GM23338 (cell line): ENCODE data around the gene GIMAP7. TPM values are rescaled to one million over a fixed set of nuclear protein-coding genes. Genes with fewer than 3 reads are reported as not detected.

ENCODE experiments used
- CREB1 ChIP-seq: fragments of 250-450 bp; sonication (Bioruptor Pico); IDR thresholded peaks from 2 replicates; pipeline ENCODE4 v1.5.0; 2020; ENCODE audit warnings: low read depth, mild to moderate bottlenecking, moderate library complexity
- ETS1 ChIP-seq: IDR thresholded peaks from 2 replicates; pipeline ENCODE4 v1.6.1; 2016; ENCODE audit warnings: antibody characterized with exemption
- NANOG ChIP-seq: IDR thresholded peaks from 2 replicates; pipeline ENCODE4 v1.6.1; 2016; ENCODE audit warnings: antibody characterized with exemption, borderline replicate concordance
- POLR2AphosphoS5 ChIP-seq: IDR thresholded peaks from 2 replicates; pipeline ENCODE4 v1.6.1; 2016; ENCODE audit warnings: antibody characterized with exemption, low read depth
- REST ChIP-seq: IDR thresholded peaks from one replicate; pipeline ENCODE4 v1.6.1; 2018; ENCODE audit warnings: antibody characterized with exemption; ENCODE audit not compliant: unreplicated experiment
- polyA plus RNA-seq: library from polyadenylated mRNA; unstranded; fragments of >200 nt; fragmentation: Nextera tagmentation; extraction: Ambion mirVana; gene quantifications from 2 replicates; pipeline ENCODE4 v1.2.1, GENCODE V29; 2016
- total RNA-seq: library from RNA; depleted of rRNA; stranded (reverse); fragments of >200 nt; shearing (Covaris generic); gene quantifications from 2 replicates; pipeline ENCODE4 v1.2.3, GENCODE V29; 2014; rRNA removed
- TF ChIP-seq, protein P1 (sequence below), 2 experiments: fragments of 200-600 bp in 1 of 2; sonication (generic) in 1 of 2; conservative IDR thresholded peaks; 2 replicates each; pipeline versions ENCODE4 v1.5.1 to v1.6.1; 2016 to 2017; ENCODE audit warnings: antibody characterized with exemption in 2 of 2, low read depth in 2 of 2, mild to moderate bottlenecking in 2 of 2, moderate library complexity in 1 of 2

GIMAP7 gene
- total and polyA plus RNA-seq, 2 experiments from 2014 or later: not detected

DNA sequence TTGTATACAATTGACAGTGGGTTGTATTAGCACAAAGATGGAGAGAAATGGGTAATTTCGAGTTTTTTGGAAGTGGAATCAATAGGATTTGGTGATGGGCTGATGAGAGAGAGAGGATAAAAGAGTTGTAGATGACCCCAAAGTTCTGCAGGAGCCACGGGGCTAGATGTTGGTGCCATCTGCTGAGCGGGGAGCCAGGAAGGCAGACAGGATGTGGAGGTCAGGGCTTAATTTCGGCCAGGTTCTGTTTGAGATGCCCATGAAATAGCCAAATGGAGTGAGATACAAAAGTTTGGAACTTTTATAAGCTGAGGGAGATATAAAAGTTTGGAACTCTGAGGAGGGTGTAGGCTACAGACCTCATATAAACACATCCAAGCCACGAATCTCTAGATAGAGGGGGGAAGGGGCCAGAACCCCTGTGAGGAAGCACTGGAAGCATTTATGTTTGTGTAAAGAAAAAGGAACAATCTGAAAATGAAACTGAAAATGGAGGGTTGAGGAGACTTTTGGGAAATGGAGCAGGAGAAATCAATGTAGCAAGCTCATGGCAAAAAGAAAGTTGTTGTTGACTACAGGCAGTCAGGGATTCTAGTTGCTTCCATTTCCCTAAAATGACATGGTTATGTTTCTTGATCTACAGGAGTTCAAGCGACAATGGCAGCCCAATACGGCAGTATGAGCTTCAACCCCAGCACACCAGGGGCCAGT is 54.7 kb downstream of the GIMAP7 start (continued):
- TF ChIP-seq, protein P1, sequence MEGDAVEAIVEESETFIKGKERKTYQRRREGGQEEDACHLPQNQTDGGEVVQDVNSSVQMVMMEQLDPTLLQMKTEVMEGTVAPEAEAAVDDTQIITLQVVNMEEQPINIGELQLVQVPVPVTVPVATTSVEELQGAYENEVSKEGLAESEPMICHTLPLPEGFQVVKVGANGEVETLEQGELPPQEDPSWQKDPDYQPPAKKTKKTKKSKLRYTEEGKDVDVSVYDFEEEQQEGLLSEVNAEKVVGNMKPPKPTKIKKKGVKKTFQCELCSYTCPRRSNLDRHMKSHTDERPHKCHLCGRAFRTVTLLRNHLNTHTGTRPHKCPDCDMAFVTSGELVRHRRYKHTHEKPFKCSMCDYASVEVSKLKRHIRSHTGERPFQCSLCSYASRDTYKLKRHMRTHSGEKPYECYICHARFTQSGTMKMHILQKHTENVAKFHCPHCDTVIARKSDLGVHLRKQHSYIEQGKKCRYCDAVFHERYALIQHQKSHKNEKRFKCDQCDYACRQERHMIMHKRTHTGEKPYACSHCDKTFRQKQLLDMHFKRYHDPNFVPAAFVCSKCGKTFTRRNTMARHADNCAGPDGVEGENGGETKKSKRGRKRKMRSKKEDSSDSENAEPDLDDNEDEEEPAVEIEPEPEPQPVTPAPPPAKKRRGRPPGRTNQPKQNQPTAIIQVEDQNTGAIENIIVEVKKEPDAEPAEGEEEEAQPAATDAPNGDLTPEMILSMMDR (conservative IDR thresholded peaks at IDR 0.05; ENCODE audit: low read depth in 2 of 2): no peak
- TF ChIP-seq CREB1 (no peak), REST (no peak), ETS1 (no peak), POLR2AphosphoS5 (no peak), NANOG (no peak)

Other genes starting within 250 kb of the GIMAP7 start
- 67.6 and 75.2 TPM in 2 replicates for gene LRRC61, start 191.5 kb upstream of the GIMAP7 start, total RNA-seq
- 29.7 and 34.7 TPM in 2 replicates for gene LRRC61, start 191.5 kb upstream of the GIMAP7 start, polyA plus RNA-seq
- gene ACTR3C, start 191.3 kb upstream of the GIMAP7 start, total RNA-seq: 1.5 and 5.8 TPM in 2 replicates
- 1.8 and 3.5 TPM in 2 replicates for gene ACTR3C, start 191.3 kb upstream of the GIMAP7 start, polyA plus RNA-seq
- gene RARRES2, start 173.2 kb upstream of the GIMAP7 start, total RNA-seq: 164 and 169 TPM in 2 replicates
- 314 and 317 TPM in 2 replicates for gene RARRES2, start 173.2 kb upstream of the GIMAP7 start, polyA plus RNA-seq
- gene REPIN1, start 146.1 kb upstream of the GIMAP7 start, total RNA-seq: 143 and 156 TPM in 2 replicates
- 29.2 and 29.8 TPM in 2 replicates for gene REPIN1, start 146.1 kb upstream of the GIMAP7 start, polyA plus RNA-seq
- gene ZNF775, start 135.5 kb upstream of the GIMAP7 start, total RNA-seq: 35.2 and 38.2 TPM in 2 replicates
- gene ZNF775, start 135.5 kb upstream of the GIMAP7 start, polyA plus RNA-seq: 4.5 and 6.7 TPM in 2 replicates
- gene GIMAP8, start 64.2 kb upstream of the GIMAP7 start, total RNA-seq: not detected in 2 replicates
- 0.06 TPM in 1 of 2 replicates, not detected in the other for gene GIMAP8, start 64.2 kb upstream of the GIMAP7 start, polyA plus RNA-seq
- not detected in 2 replicates for gene GIMAP4, start 52.5 kb downstream of the GIMAP7 start, total RNA-seq
- 0.19 TPM in 1 of 2 replicates, not detected in the other for gene GIMAP4, start 52.5 kb downstream of the GIMAP7 start, polyA plus RNA-seq
- not detected in 2 replicates for gene GIMAP6, start 117.5 kb downstream of the GIMAP7 start, total RNA-seq
- gene GIMAP6, start 117.5 kb downstream of the GIMAP7 start, polyA plus RNA-seq: not detected in 2 replicates
- gene GIMAP2, start 170.8 kb downstream of the GIMAP7 start, total RNA-seq: not detected in 2 replicates
- not detected in 2 replicates for gene GIMAP2, start 170.8 kb downstream of the GIMAP7 start, polyA plus RNA-seq
- not detected in 2 replicates for gene GIMAP1, start 201.7 kb downstream of the GIMAP7 start, total RNA-seq
- not detected in 2 replicates for gene GIMAP1, start 201.7 kb downstream of the GIMAP7 start, polyA plus RNA-seq
- gene GIMAP5, start 222.5 kb downstream of the GIMAP7 start, total RNA-seq: not detected in 2 replicates
- not detected in 2 replicates for gene GIMAP5, start 222.5 kb downstream of the GIMAP7 start, polyA plus RNA-seq